ENCODE data around the gene DEFB118. TPM values are rescaled to one million over a fixed set of nuclear protein-coding genes. Genes with fewer than 3 reads are reported as not detected.

DEFB118 gene
- total RNA-seq, 1 donor from 2014 or later = not detected

DNA sequence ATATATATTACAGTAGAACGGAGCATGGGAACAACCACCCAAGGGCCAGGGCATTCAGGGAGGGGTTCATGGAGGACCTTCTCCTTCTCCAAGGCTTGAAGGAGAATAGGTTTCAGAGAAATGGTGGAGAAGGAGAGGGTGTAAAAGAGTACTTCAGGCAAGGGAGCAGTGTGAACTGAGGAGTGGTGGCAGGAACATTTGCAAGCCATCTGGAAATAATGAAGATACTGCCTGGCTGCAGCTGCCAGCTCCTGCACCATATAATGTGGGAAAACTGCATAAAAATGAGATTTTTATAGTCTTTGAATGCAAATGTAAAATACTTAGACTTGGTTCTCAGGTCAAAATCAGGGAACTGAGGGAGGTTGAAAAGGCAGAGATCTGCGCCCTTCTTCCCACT, 47.3 kb downstream of the DEFB118 start:
- Mint-ChIP-seq H3K4me1 (ENCODE audit: unreplicated experiment) (no peaks in the 10 kb centered on the region), H3K27me3 (ENCODE audit: unreplicated experiment) (peaks cover 7% of the 10 kb centered on the region), H3K36me3 (ENCODE audit: low read depth, unreplicated experiment) (no peaks in the 10 kb centered on the region), H3K9me3 (ENCODE audit: unreplicated experiment) (peaks cover 28% of the 10 kb centered on the region), H3K27ac (ENCODE audit: unreplicated experiment) (no peak overlapping the region), H3K4me3 (ENCODE audit: unreplicated experiment) (no peak overlapping the region)
- no peak for TF ChIP-seq CTCF (IDR thresholded peaks at IDR 0.05; ENCODE audit: unreplicated experiment)
- no peak for DNase-seq (ENCODE audit: low spot score)

DNA sequence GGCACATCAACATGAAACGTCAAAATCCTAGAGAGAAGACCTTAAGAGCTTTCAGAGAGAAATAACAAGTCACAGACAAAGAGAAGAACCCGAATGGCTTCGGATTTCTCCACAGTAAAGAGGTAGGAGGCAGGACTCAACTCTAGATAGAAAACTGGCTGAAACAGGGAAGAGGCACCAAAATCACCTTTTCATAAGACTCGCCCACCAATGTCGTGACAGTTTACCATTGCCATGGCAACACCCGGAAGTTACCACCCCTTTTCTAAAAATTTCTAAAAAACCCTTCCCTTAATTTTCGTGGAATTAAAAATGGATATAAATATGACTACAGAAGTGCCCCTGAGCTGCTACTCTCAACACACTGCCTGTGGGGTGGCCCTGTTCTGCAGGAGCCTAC, 49.9 kb downstream of the DEFB118 start:
- TF ChIP-seq CTCF (IDR thresholded peaks at IDR 0.05; ENCODE audit: unreplicated experiment) = no peak
- Mint-ChIP-seq H3K36me3 (ENCODE audit: low read depth, unreplicated experiment) (no peaks in the 10 kb centered on the region), H3K27me3 (ENCODE audit: unreplicated experiment) (peaks cover 3% of the 10 kb centered on the region), H3K27ac (ENCODE audit: unreplicated experiment) (no peak overlapping the region), H3K9me3 (ENCODE audit: unreplicated experiment) (peaks cover 33% of the 10 kb centered on the region), H3K4me3 (ENCODE audit: unreplicated experiment) (no peak overlapping the region), H3K4me1 (ENCODE audit: unreplicated experiment) (no peaks in the 10 kb centered on the region)
- DNase-seq (ENCODE audit: low spot score) = no peak

Other genes starting within 250 kb of the DEFB118 start
- not detected for gene DEFB115, start 110.9 kb upstream of the DEFB118 start, total RNA-seq (ENCODE audit: unreplicated experiment)
- gene DEFB116, start 60.0 kb upstream of the DEFB118 start, total RNA-seq (ENCODE audit: unreplicated experiment) = not detected
- not detected for gene DEFB119, start 22.0 kb downstream of the DEFB118 start, total RNA-seq (ENCODE audit: unreplicated experiment)
- not detected for gene DEFB121, start 37.6 kb downstream of the DEFB118 start, total RNA-seq (ENCODE audit: unreplicated experiment)
- gene DEFB123, start 72.0 kb downstream of the DEFB118 start, total RNA-seq (ENCODE audit: unreplicated experiment) = not detected
- gene DEFB124, start 106.5 kb downstream of the DEFB118 start, total RNA-seq (ENCODE audit: unreplicated experiment) = not detected
- not detected for gene REM1, start 106.7 kb downstream of the DEFB118 start, total RNA-seq (ENCODE audit: unreplicated experiment)
- gene HM13, start 145.8 kb downstream of the DEFB118 start, total RNA-seq (ENCODE audit: unreplicated experiment) = 153 TPM
- 85.2 TPM for gene ID1, start 236.7 kb downstream of the DEFB118 start, total RNA-seq (ENCODE audit: unreplicated experiment)

Measured in endothelial cell (in vitro differentiated cells).